Measurements from ENCODE around the gene ORC2.

DNA sequence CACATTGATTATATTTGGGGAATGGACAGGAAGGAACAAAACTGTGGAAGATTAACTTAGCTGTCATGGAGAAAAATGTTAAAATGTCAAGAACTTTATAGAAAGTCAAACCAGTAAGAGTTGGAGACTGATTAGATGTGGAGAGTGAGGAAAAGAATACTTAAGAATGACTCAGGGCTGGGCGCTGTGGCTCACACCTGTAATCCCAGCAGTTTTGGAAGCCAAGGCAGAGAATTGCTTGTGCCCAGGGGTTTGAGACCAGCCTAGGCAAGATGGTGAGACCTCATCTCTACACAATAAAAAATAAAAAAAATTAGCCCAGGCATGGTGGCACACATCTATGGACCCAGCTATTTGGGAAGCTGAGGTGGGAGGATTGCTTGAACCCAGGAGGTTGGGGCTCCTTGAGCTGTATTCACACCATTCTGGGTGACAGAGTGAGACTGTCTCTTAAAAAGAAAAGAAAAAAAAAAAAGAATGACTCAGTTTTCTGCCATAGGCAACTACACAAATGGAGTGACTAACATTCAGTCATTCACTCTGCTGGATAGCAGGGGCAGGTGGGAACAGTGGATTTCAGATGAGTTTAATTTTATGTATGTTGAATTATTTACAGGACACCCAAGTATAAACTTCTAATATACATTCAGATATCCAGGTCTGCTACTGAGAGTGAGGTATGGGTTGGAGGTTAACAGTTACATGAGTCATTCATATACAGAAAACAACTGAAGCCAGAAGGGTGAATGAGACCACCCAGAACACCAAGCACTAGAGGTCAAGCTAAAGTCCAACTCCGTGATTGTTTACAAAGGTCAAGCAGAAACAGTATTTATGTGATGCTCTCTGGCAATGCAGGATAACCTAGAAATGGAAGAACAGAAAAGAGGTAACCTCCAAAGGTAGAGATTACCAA, 33.9 kb downstream of the ORC2 start:
- no peak for TF ChIP-seq POLR2A (IDR thresholded peaks at IDR 0.05)
- TF ChIP-seq, protein P1, sequence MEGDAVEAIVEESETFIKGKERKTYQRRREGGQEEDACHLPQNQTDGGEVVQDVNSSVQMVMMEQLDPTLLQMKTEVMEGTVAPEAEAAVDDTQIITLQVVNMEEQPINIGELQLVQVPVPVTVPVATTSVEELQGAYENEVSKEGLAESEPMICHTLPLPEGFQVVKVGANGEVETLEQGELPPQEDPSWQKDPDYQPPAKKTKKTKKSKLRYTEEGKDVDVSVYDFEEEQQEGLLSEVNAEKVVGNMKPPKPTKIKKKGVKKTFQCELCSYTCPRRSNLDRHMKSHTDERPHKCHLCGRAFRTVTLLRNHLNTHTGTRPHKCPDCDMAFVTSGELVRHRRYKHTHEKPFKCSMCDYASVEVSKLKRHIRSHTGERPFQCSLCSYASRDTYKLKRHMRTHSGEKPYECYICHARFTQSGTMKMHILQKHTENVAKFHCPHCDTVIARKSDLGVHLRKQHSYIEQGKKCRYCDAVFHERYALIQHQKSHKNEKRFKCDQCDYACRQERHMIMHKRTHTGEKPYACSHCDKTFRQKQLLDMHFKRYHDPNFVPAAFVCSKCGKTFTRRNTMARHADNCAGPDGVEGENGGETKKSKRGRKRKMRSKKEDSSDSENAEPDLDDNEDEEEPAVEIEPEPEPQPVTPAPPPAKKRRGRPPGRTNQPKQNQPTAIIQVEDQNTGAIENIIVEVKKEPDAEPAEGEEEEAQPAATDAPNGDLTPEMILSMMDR (IDR thresholded peaks at IDR 0.05): no peak

Measured in heart left ventricle (tissue), 13 donors.